ENCODE measurements around the gene CASZ1. TPM values are rescaled to one million over a fixed set of nuclear protein-coding genes. Genes with fewer than 3 reads are reported as not detected.

The CASZ1 gene
- total RNA-seq, 1 donor from 2014 or later, result 4.0 TPM

GRCh38 chr1:10808441-10808840 is 12.0 kb upstream of the CASZ1 start:
- H3K4me1 ChIP-seq (ENCODE audit: insufficient read depth, low read length), result no peaks in the 10 kb centered on the region
- H3K79me2 ChIP-seq (ENCODE audit: insufficient read depth, low read length), result no peaks in the 10 kb centered on the region
- H3K27me3 Mint-ChIP-seq (ENCODE audit: low read depth, unreplicated experiment), result peaks cover 79% of the 10 kb centered on the region
- H3K27me3 ChIP-seq (ENCODE audit: insufficient read depth, low read length), result peaks cover 52% of the 10 kb centered on the region
- H3K4me3 ChIP-seq (ENCODE audit: insufficient read depth, low read depth, low read length), result no peak overlapping the region
- no peaks in the 10 kb centered on the region for H3K4me1 Mint-ChIP-seq (ENCODE audit: low read depth, unreplicated experiment)
- H3K9ac ChIP-seq (ENCODE audit: low read length), result no peak overlapping the region
- TF ChIP-seq, protein P1, sequence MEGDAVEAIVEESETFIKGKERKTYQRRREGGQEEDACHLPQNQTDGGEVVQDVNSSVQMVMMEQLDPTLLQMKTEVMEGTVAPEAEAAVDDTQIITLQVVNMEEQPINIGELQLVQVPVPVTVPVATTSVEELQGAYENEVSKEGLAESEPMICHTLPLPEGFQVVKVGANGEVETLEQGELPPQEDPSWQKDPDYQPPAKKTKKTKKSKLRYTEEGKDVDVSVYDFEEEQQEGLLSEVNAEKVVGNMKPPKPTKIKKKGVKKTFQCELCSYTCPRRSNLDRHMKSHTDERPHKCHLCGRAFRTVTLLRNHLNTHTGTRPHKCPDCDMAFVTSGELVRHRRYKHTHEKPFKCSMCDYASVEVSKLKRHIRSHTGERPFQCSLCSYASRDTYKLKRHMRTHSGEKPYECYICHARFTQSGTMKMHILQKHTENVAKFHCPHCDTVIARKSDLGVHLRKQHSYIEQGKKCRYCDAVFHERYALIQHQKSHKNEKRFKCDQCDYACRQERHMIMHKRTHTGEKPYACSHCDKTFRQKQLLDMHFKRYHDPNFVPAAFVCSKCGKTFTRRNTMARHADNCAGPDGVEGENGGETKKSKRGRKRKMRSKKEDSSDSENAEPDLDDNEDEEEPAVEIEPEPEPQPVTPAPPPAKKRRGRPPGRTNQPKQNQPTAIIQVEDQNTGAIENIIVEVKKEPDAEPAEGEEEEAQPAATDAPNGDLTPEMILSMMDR (IDR thresholded peaks at IDR 0.05; ENCODE audit: insufficient read depth, low read depth, low read length), result no peak
- TF ChIP-seq EZH2 (IDR thresholded peaks at IDR 0.05; ENCODE audit: insufficient read depth, low read length), result no peak
- H4K20me1 ChIP-seq (ENCODE audit: insufficient read depth, low read length), result peaks cover 2% of the 10 kb centered on the region
- no peak overlapping the region for H3K4me3 Mint-ChIP-seq (ENCODE audit: unreplicated experiment)
- H3K36me3 ChIP-seq (ENCODE audit: insufficient read depth, low read length), result no peaks in the 10 kb centered on the region
- no peak overlapping the region for H2AFZ ChIP-seq (ENCODE audit: low read depth, low read length)
- no peak overlapping the region for H3K27ac Mint-ChIP-seq (ENCODE audit: unreplicated experiment)
- no peaks in the 10 kb centered on the region for H3K36me3 Mint-ChIP-seq (ENCODE audit: low read depth, unreplicated experiment)
- no peak overlapping the region for H3K4me2 ChIP-seq (ENCODE audit: low read length)
- no peaks in the 10 kb centered on the region for H3K9me3 Mint-ChIP-seq (ENCODE audit: unreplicated experiment)
- FAIRE-seq (no peak), DNase-seq (ENCODE audit: low read depth) (no peak)
- no peak overlapping the region for H3K27ac ChIP-seq (ENCODE audit: low read depth, low read length)
- H3K9me3 ChIP-seq (ENCODE audit: insufficient read depth, low read depth, low read length), result no peaks in the 10 kb centered on the region

- TF ChIP-seq, protein P1 (IDR thresholded peaks at IDR 0.05; ENCODE audit: insufficient read depth, low read depth, low read length), result no peak
- no peak for TF ChIP-seq EZH2 (IDR thresholded peaks at IDR 0.05; ENCODE audit: insufficient read depth, low read length)
- no peak for FAIRE-seq
- Histone ChIP-seq H3K27me3 (ENCODE audit: insufficient read depth, low read length) (peaks cover 61% of the 10 kb centered on the region), H3K9me3 (ENCODE audit: insufficient read depth, low read depth, low read length) (no peaks in the 10 kb centered on the region), H3K27ac (ENCODE audit: low read depth, low read length) (no peak overlapping the region), H2AFZ (ENCODE audit: low read depth, low read length) (no peak overlapping the region), H4K20me1 (ENCODE audit: insufficient read depth, low read length) (peaks cover 2% of the 10 kb centered on the region), H3K36me3 (ENCODE audit: insufficient read depth, low read length) (no peaks in the 10 kb centered on the region), H3K79me2 (ENCODE audit: insufficient read depth, low read length) (no peaks in the 10 kb centered on the region), H3K4me3 (ENCODE audit: insufficient read depth, low read depth, low read length) (no peak overlapping the region), H3K4me1 (ENCODE audit: insufficient read depth, low read length) (no peaks in the 10 kb centered on the region), H3K4me2 (ENCODE audit: low read length) (no peak overlapping the region), H3K9ac (ENCODE audit: low read length) (no peak overlapping the region)
- Mint-ChIP-seq H3K9me3 (ENCODE audit: unreplicated experiment) (no peaks in the 10 kb centered on the region), H3K4me3 (ENCODE audit: unreplicated experiment) (no peak overlapping the region), H3K27ac (ENCODE audit: unreplicated experiment) (no peak overlapping the region), H3K27me3 (ENCODE audit: low read depth, unreplicated experiment) (peaks cover 76% of the 10 kb centered on the region), H3K36me3 (ENCODE audit: low read depth, unreplicated experiment) (no peaks in the 10 kb centered on the region), H3K4me1 (ENCODE audit: low read depth, unreplicated experiment) (no peaks in the 10 kb centered on the region)
- no peak for DNase-seq (ENCODE audit: low read depth)
Observed at GRCh38 chr1:10806966-10807365, 10.5 kb upstream of the CASZ1 start.

- H3K4me1 Mint-ChIP-seq (ENCODE audit: low read depth, unreplicated experiment), result no peaks in the 10 kb centered on the region
- Histone ChIP-seq H3K9ac (ENCODE audit: low read length) (no peak overlapping the region), H3K36me3 (ENCODE audit: insufficient read depth, low read length) (no peaks in the 10 kb centered on the region), H3K79me2 (ENCODE audit: insufficient read depth, low read length) (no peaks in the 10 kb centered on the region), H3K27ac (ENCODE audit: low read depth, low read length) (no peak overlapping the region), H3K4me3 (ENCODE audit: insufficient read depth, low read depth, low read length) (no peak overlapping the region), H3K9me3 (ENCODE audit: insufficient read depth, low read depth, low read length) (no peaks in the 10 kb centered on the region), H3K4me2 (ENCODE audit: low read length) (no peak overlapping the region), H3K4me1 (ENCODE audit: insufficient read depth, low read length) (no peaks in the 10 kb centered on the region), H2AFZ (ENCODE audit: low read depth, low read length) (no peak overlapping the region), H4K20me1 (ENCODE audit: insufficient read depth, low read length) (no peaks in the 10 kb centered on the region), H3K27me3 (ENCODE audit: insufficient read depth, low read length) (peaks cover 66% of the 10 kb centered on the region)
- DNase-seq (ENCODE audit: low read depth), result no peak
- H3K27ac Mint-ChIP-seq (ENCODE audit: unreplicated experiment), result no peak overlapping the region
- H3K4me3 Mint-ChIP-seq (ENCODE audit: unreplicated experiment), result no peak overlapping the region
- TF ChIP-seq, protein P1 (IDR thresholded peaks at IDR 0.05; ENCODE audit: insufficient read depth, low read depth, low read length), result no peak
- TF ChIP-seq EZH2 (IDR thresholded peaks at IDR 0.05; ENCODE audit: insufficient read depth, low read length), result no peak
- peaks cover 72% of the 10 kb centered on the region for H3K27me3 Mint-ChIP-seq (ENCODE audit: low read depth, unreplicated experiment)
- H3K36me3 Mint-ChIP-seq (ENCODE audit: low read depth, unreplicated experiment), result no peaks in the 10 kb centered on the region
- no peaks in the 10 kb centered on the region for H3K9me3 Mint-ChIP-seq (ENCODE audit: unreplicated experiment)
- no peak for FAIRE-seq
Observed at GRCh38 chr1:10803971-10804820, 7.8 kb upstream of the CASZ1 start.
